Endodermal cell (in vitro differentiated cells): ENCODE data around the gene TMEM131L. TPM values are rescaled to one million over a fixed set of nuclear protein-coding genes. Genes with fewer than 3 reads are reported as not detected.
A peak's percentile ranks its signal among the peaks of the same experiment; 100 is the strongest.

ENCODE experiments used
- DNase-seq: peaks from one replicate; pipeline ENCODE4 v3.0.0-alpha.2; 2017
- H3K27ac ChIP-seq: 2 replicates; pipeline ENCODE4 v1.5.1; 2013; ENCODE audit warnings: mild to moderate bottlenecking, low read depth, low read length, moderate library complexity
- H3K27me3 ChIP-seq: 2 replicates; pipeline ENCODE4 v1.6.1; 2013; ENCODE audit warnings: mild to moderate bottlenecking, low read length, moderate library complexity; ENCODE audit not compliant: insufficient read depth, control insufficient read depth, poor library complexity, severe bottlenecking
- H3K36me3 ChIP-seq: 2 replicates; pipeline ENCODE4 v1.7.0; 2013; ENCODE audit warnings: mild to moderate bottlenecking, low read length, moderate library complexity; ENCODE audit not compliant: control insufficient read depth, insufficient read depth
- H3K4me1 ChIP-seq: one replicate; pipeline ENCODE4 v1.7.0; 2013; ENCODE audit warnings: low read length; ENCODE audit not compliant: control insufficient read depth, insufficient read depth
- H3K4me3 ChIP-seq: 2 replicates; pipeline ENCODE4 v1.5.1; 2013; ENCODE audit warnings: mild to moderate bottlenecking, low read length, moderate library complexity
- H3K9ac ChIP-seq: 2 replicates; pipeline ENCODE4 v1.6.1; 2013; ENCODE audit warnings: mild to moderate bottlenecking, low read length, moderate library complexity; ENCODE audit not compliant: poor library complexity, severe bottlenecking; ENCODE audit errors: extremely low read depth
- H3K9me3 ChIP-seq: 2 replicates; pipeline ENCODE4 v1.6.1; 2013; ENCODE audit warnings: mild to moderate bottlenecking, low read length, moderate library complexity; ENCODE audit not compliant: control insufficient read depth
- H3K27ac Mint-ChIP-seq: 2 replicates; pipeline ENCODE4 v1.8.0; 2020; ENCODE audit warnings: mixed read lengths
- H3K27me3 Mint-ChIP-seq: 2 replicates; pipeline ENCODE4 v1.8.0; 2021; ENCODE audit warnings: mild to moderate bottlenecking, mixed read lengths; ENCODE audit not compliant: insufficient read depth
- H3K36me3 Mint-ChIP-seq: 2 replicates; pipeline ENCODE4 v1.8.0; 2020; ENCODE audit warnings: low read depth, mixed read lengths
- H3K4me1 Mint-ChIP-seq: 2 replicates; pipeline ENCODE4 v1.8.0; 2020; ENCODE audit warnings: mixed read lengths
- H3K4me3 Mint-ChIP-seq: 2 replicates; pipeline ENCODE4 v1.8.0; 2020; ENCODE audit warnings: mild to moderate bottlenecking, moderate library complexity, mixed read lengths
- H3K9me3 Mint-ChIP-seq: 2 replicates; pipeline ENCODE4 v1.8.0; 2020; ENCODE audit warnings: mild to moderate bottlenecking, mixed read lengths
- CTCF ChIP-seq: fragments of 200-600 bp; sonication (generic); conservative IDR thresholded peaks from 2 replicates; pipeline ENCODE4 v1.5.0; 2021; ENCODE audit warnings: antibody characterized with exemption, mild to moderate bottlenecking
- WGBS, 2 experiments: methylation state at CpG; one replicate each; pipeline versions ENCODE4 v1.1.5 to v1.1.7; 2013; ENCODE audit warnings: missing lambda C conversion rate in 2 of 2, mixed read lengths in 1 of 2; ENCODE audit not compliant: insufficient coverage in 1 of 2, insufficient read length in 1 of 2; 5-methylcytosine and 5-hydroxymethylcytosine counted together
- total RNA-seq, 2 donors: library from RNA; stranded (reverse); fragmentation: NEBNext Ultra II Directional in 1 of 2; extraction: Animal tissue kit (Norgen Biotek cat#: 25700) in 1 of 2; gene quantifications; 2 replicates in 1 of 2; 3 replicates in 1 of 2; pipeline ENCODE4 v1.2.1, GENCODE V29; 2021

The TMEM131L gene
- total RNA-seq, 2 donors from 2014 or later, result 6.2 to 10.8 TPM

- H3K9me3 Mint-ChIP-seq, result no peaks in the 10 kb centered on the region
- H3K36me3 Mint-ChIP-seq, result no peaks in the 10 kb centered on the region
- WGBS, 2 experiments, result 84 to 90% methylated on average over 6 to 8 of the region's 8 CpGs
- Histone ChIP-seq H3K4me3 (no peak overlapping the region), H3K9ac (no peak overlapping the region), H3K4me1 (no peaks in the 10 kb centered on the region), H3K27me3 (no peaks in the 10 kb centered on the region), H3K27ac (no peak overlapping the region), H3K36me3 (peaks cover 4% of the 10 kb centered on the region), H3K9me3 (no peaks in the 10 kb centered on the region)
- no peak for TF ChIP-seq CTCF
- DNase-seq, result no peak
- H3K4me1 Mint-ChIP-seq, result peaks cover 5% of the 10 kb centered on the region
- H3K4me3 Mint-ChIP-seq, result no peak overlapping the region
- no peak overlapping the region for H3K27ac Mint-ChIP-seq
- no peaks in the 10 kb centered on the region for H3K27me3 Mint-ChIP-seq
These were observed 125.3 kb downstream of the TMEM131L start for GRCh38 chr4:153591441-153591840.

GRCh38 chr4:153592064-153592463, 125.9 kb downstream of the TMEM131L start:
- Histone ChIP-seq H3K9ac (no peak overlapping the region), H3K27me3 (no peaks in the 10 kb centered on the region), H3K36me3 (peaks cover 4% of the 10 kb centered on the region), H3K4me3 (no peak overlapping the region), H3K9me3 (no peaks in the 10 kb centered on the region), H3K27ac (no peak overlapping the region), H3K4me1 (no peaks in the 10 kb centered on the region)
- no peak for TF ChIP-seq CTCF
- Mint-ChIP-seq H3K27ac (no peak overlapping the region), H3K4me3 (no peak overlapping the region), H3K27me3 (no peaks in the 10 kb centered on the region), H3K4me1 (peaks cover 5% of the 10 kb centered on the region), H3K9me3 (no peaks in the 10 kb centered on the region), H3K36me3 (no peaks in the 10 kb centered on the region)
- DNase-seq, result no peak
- 90 to 100% methylated on average over 1 to 2 of the region's 2 CpGs for WGBS, 2 experiments

- H3K9ac ChIP-seq, result no peak overlapping the region
- Mint-ChIP-seq H3K27ac (no peak overlapping the region), H3K4me1 (no peaks in the 10 kb centered on the region)
These were observed 127.0 kb downstream of the TMEM131L start for GRCh38 chr4:153593161-153593560.

More at GRCh38 chr4:153593161-153593560, 127.0 kb downstream of the TMEM131L start:
- Mint-ChIP-seq H3K36me3 (no peaks in the 10 kb centered on the region), H3K4me3 (no peak overlapping the region), H3K9me3 (no peaks in the 10 kb centered on the region), H3K27me3 (no peaks in the 10 kb centered on the region)
- Histone ChIP-seq H3K36me3 (peaks cover 4% of the 10 kb centered on the region), H3K27ac (no peak overlapping the region), H3K4me3 (no peak overlapping the region), H3K9me3 (no peaks in the 10 kb centered on the region), H3K4me1 (no peaks in the 10 kb centered on the region), H3K27me3 (no peaks in the 10 kb centered on the region)
- TF ChIP-seq CTCF, result peak; percentile 37
- DNase-seq, result no peak
- 93 to 94% methylated on average over 2 to 5 of the region's 5 CpGs for WGBS, 2 experiments
